NCI-H2107 (cell line): ENCODE measurements around the gene MBOAT7.
"Not testable (repeated sequence)": the region's sequence is repeated elsewhere in the genome, so short reads cannot be mapped to it uniquely, and the experiment has no call there.

Source experiments
- DNase-seq: peaks from one replicate; lab custom pipeline; 2025; lab: John Stamatoyannopoulos, UW

The MBOAT7 gene

DNA sequence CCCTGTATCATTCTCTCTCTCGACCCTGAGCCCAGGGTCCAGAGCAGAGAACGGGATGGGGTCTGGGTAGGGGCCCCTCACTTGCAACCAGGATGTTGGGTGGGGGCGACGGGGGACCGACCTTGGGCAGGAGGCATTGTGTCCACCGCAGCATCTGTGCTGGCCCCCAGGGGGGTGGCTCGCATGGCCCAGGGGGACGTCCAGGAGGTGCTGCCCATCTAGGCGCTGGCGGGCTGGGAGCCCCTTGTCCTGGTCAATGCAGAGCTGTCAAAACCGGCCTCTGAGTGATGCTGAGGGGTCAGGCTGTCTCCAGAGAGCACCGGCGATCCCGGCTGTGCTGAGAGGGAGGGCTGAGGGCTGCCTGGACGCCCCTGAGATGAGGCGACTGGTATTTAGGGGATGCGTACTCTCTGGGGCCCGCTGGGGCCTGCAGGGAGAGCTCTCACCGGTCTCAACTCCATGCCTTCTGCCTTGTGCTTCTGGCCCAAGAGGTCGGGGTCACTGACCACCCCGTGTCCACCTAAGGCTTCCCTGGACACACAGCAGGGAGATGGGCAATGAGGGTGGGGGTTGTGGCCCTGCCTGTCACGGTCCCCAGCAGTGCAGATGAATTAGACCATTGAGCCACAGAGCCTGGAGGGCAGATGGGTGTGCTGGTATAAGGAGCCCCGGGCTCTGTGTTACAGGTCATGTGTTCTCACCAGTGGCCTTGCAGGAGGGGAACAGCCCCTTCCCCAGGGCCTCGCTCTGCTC, 19.9 kb upstream of the MBOAT7 start:
- no peak for DNase-seq

DNA sequence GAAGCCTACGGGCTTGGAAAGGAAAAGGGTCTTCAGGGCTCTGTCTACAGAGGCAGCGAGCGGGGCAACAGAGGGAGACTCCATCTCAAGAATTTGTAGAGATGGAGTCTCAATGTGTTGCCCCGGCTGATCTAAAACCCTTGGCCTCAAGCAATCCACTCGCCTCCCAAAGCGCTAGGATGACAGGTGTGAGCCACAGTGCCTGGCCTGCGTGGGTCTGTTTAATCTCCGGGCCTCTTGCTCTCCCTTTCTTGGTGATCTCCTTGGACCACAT, 19.3 kb upstream of the MBOAT7 start:
- no peak for DNase-seq

GRCh38 chr19:54207983-54208783, 18.8 kb upstream of the MBOAT7 start:
- no peak for DNase-seq

GRCh38 chr19:54207676-54207982, 18.2 kb upstream of the MBOAT7 start:
- DNase-seq, result no peak

DNA sequence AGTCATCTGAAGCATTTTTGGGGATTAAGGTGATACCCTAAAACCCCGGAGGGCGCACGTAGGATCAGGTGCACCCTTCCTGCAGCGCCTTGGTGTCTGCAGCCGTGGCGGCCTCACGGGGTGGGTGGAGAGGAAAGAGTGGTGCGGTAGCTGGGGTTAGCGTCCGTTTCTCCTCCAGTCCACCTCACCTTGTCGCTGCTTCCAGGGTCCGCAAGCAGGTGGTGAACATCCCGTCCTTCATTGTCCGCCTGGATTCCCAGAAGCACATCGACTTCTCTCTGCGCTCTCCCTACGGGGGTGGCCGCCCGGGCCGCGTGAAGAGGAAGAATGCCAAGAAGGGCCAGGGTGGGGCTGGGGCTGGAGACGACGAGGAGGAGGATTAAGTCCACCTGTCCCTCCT, 17.8 kb upstream of the MBOAT7 start:
- not testable (repeated sequence) for DNase-seq

GRCh38 chr19:54206831-54207177, 17.4 kb upstream of the MBOAT7 start:
- DNase-seq, result no peak

GRCh38 chr19:54206030-54206830, 16.9 kb upstream of the MBOAT7 start:
- DNase-seq, result no peak

- no peak for DNase-seq
These were observed 15.5 kb upstream of the MBOAT7 start for GRCh38 chr19:54204767-54205468.

DNA sequence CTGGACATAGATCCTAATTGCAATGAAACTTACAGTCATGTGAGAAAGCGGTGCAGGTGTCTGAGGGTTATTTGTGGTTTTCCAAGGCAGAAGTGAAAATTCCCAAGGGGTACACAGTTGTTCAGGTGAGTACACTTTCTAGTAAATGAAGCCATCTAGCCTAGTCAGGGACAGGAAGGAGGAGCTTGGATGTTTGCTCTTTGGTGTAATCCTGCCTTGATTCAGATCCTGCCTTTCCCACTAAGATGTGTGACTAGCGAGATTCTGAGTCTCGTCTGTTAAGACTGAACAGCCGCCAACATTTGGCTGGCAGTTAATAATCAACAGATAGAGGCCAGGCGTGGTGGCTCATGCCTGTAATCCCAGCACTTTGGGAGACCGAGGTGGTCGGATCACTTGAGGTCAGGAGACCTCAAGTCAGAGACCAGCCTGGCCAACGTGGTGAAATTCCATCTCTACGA, 13.8 kb upstream of the MBOAT7 start:
- DNase-seq, result no peak

DNA sequence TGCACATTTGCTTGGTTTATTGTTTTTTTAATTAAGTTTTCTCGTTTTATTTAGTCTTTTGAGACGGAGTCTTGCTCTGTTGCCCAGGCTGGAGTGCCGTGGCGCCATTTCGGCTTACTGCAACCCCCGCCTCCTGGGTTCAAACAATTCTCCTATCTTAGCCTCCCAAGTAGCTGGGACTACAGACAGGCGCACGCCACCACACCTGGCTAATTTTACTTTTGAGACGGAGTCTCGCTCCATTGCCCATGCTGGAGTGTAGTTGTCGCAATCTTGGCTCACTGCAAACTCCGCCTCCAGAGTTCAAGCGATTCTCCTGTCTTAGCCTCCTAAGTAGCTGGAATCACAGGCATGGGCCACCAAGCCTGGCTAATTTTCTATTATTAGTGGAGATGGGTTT, 12.6 kb upstream of the MBOAT7 start:
- DNase-seq, result no peak

GRCh38 chr19:54201172-54201701, 11.9 kb upstream of the MBOAT7 start:
- DNase-seq, result no peak

- DNase-seq, result no peak
These were observed 10.0 kb upstream of the MBOAT7 start for GRCh38 chr19:54199401-54199800.

DNA sequence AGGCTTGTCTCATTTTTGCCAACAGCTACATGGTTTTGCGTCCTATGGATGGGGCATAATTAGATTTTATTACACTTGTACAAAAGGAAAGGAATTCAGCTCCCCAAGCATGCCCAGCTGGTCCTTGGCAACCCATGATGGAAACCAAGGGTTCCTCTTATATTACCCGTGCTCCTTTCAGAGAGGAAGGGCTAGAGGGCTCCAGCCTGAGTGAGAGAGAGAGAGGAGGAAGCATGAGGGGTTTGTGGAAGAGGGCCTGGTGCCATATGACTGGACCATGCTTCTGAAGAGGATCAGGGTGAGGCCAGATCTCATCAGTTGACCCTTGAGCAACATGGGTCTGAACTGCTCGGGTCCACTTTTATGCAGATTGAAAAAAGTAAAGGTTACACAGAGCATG, 7.7 kb upstream of the MBOAT7 start:
- no peak for DNase-seq

DNA sequence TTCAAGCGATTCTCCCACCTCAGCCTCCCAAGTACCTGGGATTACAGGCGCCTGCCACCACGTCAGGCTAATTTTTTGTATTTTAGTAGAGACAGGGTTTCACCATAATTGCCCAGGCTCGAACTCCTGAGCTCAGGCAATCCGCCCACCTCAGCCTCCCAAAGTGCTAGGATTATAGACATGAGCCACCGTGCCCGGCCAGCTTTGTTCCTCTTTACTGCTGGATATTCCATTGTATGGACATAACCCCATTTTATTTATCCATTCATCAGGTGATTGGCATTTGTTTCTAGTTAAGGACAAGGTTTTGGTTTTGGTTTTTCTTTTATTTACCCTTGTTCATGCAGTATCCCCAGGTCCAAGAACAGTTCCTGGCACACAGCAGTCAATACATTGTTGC, 7.2 kb upstream of the MBOAT7 start:
- no peak for DNase-seq

DNA sequence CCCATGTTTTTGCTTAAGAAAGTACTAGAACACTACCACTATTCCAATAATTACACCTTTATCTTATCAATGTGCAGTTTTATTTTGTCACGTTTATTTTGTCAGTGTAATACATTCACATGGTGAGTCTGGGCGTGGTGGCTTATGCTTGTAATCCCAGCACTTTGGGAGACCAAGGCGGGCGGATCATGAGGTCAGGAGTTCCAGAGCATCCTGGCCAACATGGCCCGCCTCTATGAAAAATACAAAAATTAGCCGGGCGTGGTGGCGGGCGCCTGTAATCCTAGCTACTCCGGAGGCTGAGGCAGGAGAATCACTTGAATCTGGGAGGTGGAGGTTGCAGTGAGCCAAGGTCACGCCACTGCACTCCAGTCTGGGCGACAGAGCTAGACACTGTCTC, 5.1 kb upstream of the MBOAT7 start:
- not testable (repeated sequence) for DNase-seq

- no peak for DNase-seq
These were observed 3.6 kb upstream of the MBOAT7 start for GRCh38 chr19:54193011-54193410.

GRCh38 chr19:54191811-54192453, 2.6 kb upstream of the MBOAT7 start:
- no peak for DNase-seq

- DNase-seq, result peak; percentile 62
These were observed 1.8 kb upstream of the MBOAT7 start, which contains the start of gene TSEN34 for GRCh38 chr19:54191011-54191810. Gene TSEN34, plus strand, starts transcription at chr19:54191308. Its CDS starts 57 bp downstream, at chr19:54191365.

DNA sequence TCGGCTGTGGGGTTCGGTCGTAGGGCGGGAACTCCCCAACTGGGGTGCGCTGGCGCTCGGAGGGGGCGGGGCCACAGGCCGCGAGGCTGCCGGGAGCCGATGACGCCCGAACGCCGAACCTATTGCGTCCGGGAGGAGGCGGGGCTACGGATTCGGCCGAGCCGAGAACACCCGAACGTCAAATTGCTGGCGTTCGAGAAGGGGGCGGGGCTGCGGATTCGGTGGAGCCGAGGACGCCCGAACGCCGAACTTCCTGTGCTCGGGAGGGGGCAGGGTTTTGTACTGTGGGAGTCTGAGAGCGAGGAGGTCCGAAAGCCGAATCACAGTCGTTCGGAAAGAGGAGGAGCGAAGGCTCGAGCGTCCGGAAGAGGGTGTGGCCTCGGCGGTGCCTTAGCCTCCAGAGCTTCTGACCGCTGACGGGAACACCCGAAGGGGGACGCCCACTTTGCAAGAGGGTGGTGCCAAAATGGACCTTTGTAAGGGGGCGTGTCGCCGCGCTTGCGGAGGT, 1.2 kb upstream of the MBOAT7 start:
- DNase-seq, result peak; percentile 100

DNA sequence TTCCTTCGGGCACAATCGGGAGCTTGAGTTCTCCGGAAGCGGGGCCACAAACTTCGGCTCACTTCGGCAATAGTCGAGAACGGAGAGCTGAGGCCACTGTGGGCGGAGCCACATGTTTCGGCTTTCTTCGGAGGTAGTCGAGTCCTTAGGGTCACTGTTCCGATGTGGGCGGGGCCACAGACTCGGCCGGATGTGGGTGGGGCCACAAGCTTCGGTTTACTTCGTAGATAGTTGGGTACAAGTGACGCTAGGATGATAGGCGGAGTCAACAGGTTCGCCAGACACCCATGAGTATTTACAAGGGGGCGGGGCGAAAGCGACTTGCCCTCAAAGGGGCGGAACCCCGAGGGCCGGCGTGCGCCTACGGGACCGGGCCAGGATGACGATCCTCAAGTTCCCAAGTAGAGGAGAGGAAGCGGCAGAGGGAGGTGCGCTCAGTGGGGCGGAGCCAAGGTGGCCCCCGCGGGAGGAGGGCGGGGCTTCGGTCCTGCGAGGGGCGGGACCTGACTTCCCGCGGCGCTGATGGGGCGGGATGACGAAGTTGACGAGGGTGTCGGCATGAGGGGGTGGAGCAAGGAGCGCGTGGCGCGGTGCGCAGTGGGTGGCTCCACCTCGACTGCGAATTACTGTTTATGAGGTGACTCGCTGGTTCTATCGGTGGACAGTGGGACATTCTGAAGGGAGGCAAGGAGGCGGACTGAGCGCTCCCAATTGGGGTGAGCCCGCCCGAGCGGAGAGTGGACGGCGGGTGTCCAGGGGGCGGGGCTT, 539 bp upstream of the MBOAT7 start:
- peak; percentile 98 for DNase-seq
